HepG2 (cell line): ENCODE measurements around the gene DNAJC8. TPM values are rescaled to one million over a fixed set of nuclear protein-coding genes. Genes with fewer than 3 reads are reported as not detected.

Source experiments
- CHD2 ChIP-seq: IDR thresholded peaks from 2 replicates; pipeline ENCODE4 v1.6.1; 2011; ENCODE audit warnings: low read depth, low read length, improper control_type of control experiment
- ETV5 ChIP-seq: IDR thresholded peaks from 2 replicates; pipeline ENCODE4 v1.6.1; 2018; ENCODE audit warnings: missing biosample characterization, missing genetic modification reagents, inconsistent platforms, borderline replicate concordance
- GATAD1 ChIP-seq: IDR thresholded peaks from 2 replicates; pipeline ENCODE4 v1.6.1; 2016; ENCODE audit warnings: missing genetic modification reagents, missing compliant biosample characterization
- NCOA5 ChIP-seq: sonication (generic); formaldehyde crosslinking; IDR thresholded peaks from 2 replicates; pipeline ENCODE4 v1.4.0; 2020; ENCODE audit warnings: missing genetic modification reagents
- RAD51 ChIP-seq: fragments of 450-650 bp; IDR thresholded peaks from 2 replicates; pipeline ENCODE4 v1.6.1; 2016; ENCODE audit warnings: borderline replicate concordance
- RARG ChIP-seq: sonication (generic); formaldehyde crosslinking; IDR thresholded peaks from 2 replicates; pipeline ENCODE4 v1.4.0; 2020; ENCODE audit warnings: low read depth, mild to moderate bottlenecking, missing genetic modification reagents
- SOX13 ChIP-seq, 3 experiments: fragments of 450-650 bp in 1 of 3; sonication (generic) in 1 of 3; formaldehyde crosslinking in 1 of 3; IDR thresholded peaks in 2 of 3; conservative IDR thresholded peaks in 1 of 3; 2 replicates each; pipeline versions ENCODE4 v1.5.0 to v1.6.1; 2016 to 2020; ENCODE audit warnings: antibody characterized with exemption in 1 of 3, mild to moderate bottlenecking in 1 of 3, missing compliant biosample characterization in 1 of 3, missing genetic modification reagents in 1 of 3, moderate library complexity in 1 of 3
- WIZ ChIP-seq: sonication (generic); formaldehyde crosslinking; IDR thresholded peaks from 2 replicates; pipeline ENCODE4 v1.5.1; 2020; ENCODE audit warnings: mild to moderate bottlenecking, missing genetic modification reagents
- ZNF225 ChIP-seq: sonication (generic); formaldehyde crosslinking; IDR thresholded peaks from 2 replicates; pipeline ENCODE4 v1.4.0; 2020; ENCODE audit warnings: mild to moderate bottlenecking, missing genetic modification reagents
- ZNF749 ChIP-seq: sonication (generic); formaldehyde crosslinking; IDR thresholded peaks from 2 replicates; pipeline ENCODE4 v1.8.0; 2022; ENCODE audit warnings: mild to moderate bottlenecking, missing genetic modification reagents, moderate library complexity, borderline replicate concordance
- polyA plus RNA-seq, 8 experiments: library from polyadenylated mRNA; depleted of rRNA in 3 of 8; stranded (reverse) in 7 of 8; unstranded in 1 of 8; fragments of >200 nt; fragmentation: Illumina TruSeq in 4 of 8; extraction: Trizol in 4 of 8; gene quantifications; 2 replicates each; pipeline versions ENCODE4 v1.2.1 to v1.2.3, GENCODE V29; 2011 to 2016; ENCODE audit warnings: low read depth in 4 of 8, missing spikeins in 1 of 8, mixed read lengths in 1 of 8; ENCODE audit not compliant: insufficient read depth in 1 of 8
- total RNA-seq, 5 experiments: library from RNA; depleted of rRNA; stranded (reverse); fragments of >200 nt; fragmentation: Illumina TruSeq; extraction: Trizol; gene quantifications; 2 replicates each; pipeline ENCODE4 v1.2.3, GENCODE V29; 2016; ENCODE audit warnings: low read depth in 1 of 5
- TF ChIP-seq, protein P1 (sequence below): sonication (generic); formaldehyde crosslinking; IDR thresholded peaks from 2 replicates; pipeline ENCODE4 v1.8.1; 2023; ENCODE audit warnings: mild to moderate bottlenecking, missing genetic modification reagents
- TF ChIP-seq, protein P2 (sequence below): sonication (generic); formaldehyde crosslinking; IDR thresholded peaks from 2 replicates; pipeline ENCODE4 v1.5.1; 2020; ENCODE audit warnings: mild to moderate bottlenecking, missing genetic modification reagents, moderate library complexity
- TF ChIP-seq, protein P3 (sequence below): sonication (generic); formaldehyde crosslinking; IDR thresholded peaks from 2 replicates; pipeline ENCODE4 v1.5.0; 2020; ENCODE audit warnings: mild to moderate bottlenecking, missing genetic modification reagents, moderate library complexity
- TF ChIP-seq, protein P4 (sequence below): sonication (generic); formaldehyde crosslinking; IDR thresholded peaks from 2 replicates; pipeline ENCODE4 v1.4.0; 2020; ENCODE audit warnings: missing genetic modification reagents, borderline replicate concordance
- TF ChIP-seq, protein P5 (sequence below): sonication (generic); formaldehyde crosslinking; IDR thresholded peaks from 2 replicates; pipeline ENCODE4 v1.8.0; 2022; ENCODE audit warnings: missing genetic modification reagents, low read depth, mild to moderate bottlenecking, borderline replicate concordance
- TF ChIP-seq, protein P6 (sequence below): sonication (generic); formaldehyde crosslinking; IDR thresholded peaks from 2 replicates; pipeline ENCODE4 v1.5.0; 2020; ENCODE audit warnings: missing genetic modification reagents

Gene DNAJC8
- total and polyA plus RNA-seq, 2 of the 13 experiments (the other 11 are each of a cell fraction or from before 2014, with no cell fraction given), result 54.5 to 126 TPM

DNA sequence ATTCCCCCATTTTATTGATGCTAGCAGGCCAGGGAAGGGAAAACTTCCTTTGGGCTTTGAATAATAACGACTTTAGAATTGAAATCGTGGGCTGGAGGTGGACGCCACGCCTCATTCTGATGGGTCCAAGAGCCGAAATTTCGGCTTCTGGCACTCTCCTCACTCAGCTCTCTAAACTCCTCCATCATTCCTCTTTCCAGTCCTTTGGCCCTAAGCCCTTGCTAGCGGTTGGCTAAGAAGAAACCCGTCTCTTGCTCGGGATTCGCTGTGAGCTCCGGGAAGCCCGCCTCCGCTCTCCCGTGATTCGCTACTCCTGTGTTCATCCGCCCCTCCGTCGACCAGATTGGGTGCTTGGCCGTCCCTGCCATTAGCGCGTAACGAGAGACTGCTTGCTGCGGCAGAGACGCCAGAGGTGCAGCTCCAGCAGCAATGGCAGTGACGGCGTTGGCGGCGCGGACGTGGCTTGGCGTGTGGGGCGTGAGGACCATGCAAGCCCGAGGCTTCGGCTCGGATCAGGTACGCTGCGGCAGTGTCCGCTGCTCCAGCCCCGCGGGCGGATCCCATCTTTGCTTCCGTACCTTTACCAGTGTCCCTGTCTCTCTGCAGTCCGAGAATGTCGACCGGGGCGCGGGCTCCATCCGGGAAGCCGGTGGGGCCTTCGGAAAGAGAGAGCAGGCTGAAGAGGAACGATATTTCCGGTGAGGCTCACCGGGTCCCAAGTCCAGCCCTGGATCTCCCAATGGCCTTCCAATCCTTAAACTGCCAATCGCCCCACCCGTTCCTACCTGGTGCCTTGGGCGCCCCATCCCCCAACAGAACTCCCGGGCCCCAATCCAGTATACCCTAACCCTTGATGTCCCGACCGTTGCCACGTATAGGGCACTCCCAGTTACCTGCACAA is 3.2 kb upstream of the DNAJC8 start, which contains the start of gene ATP5IF1 (continued):
- TF ChIP-seq SOX13 (IDR thresholded peaks at IDR 0.05) (no peak), SOX13 (CRISPR knock-in tag; conservative IDR thresholded peaks at IDR 0.05 in 1 of 2, IDR thresholded peaks at IDR 0.05 in 1 of 2) (no peak), WIZ (CRISPR knock-in tag) (no peak), CHD2 (peak; percentile 59; the same call in 1 of the 2 replicates), ZNF225 (CRISPR knock-in tag) (peak; percentile 71; the same call in 1 of the 2 replicates), GATAD1 (peak; percentile 84), RAD51 (no peak), NCOA5 (CRISPR knock-in tag) (no peak), RARG (CRISPR knock-in tag) (peak; percentile 50; the same call in 1 of the 2 replicates), ZNF749 (CRISPR knock-in tag) (peak; percentile 90; the same call in 1 of the 2 replicates), ETV5 (CRISPR knock-in tag) (peak; percentile 70)
- TF ChIP-seq, protein P1, sequence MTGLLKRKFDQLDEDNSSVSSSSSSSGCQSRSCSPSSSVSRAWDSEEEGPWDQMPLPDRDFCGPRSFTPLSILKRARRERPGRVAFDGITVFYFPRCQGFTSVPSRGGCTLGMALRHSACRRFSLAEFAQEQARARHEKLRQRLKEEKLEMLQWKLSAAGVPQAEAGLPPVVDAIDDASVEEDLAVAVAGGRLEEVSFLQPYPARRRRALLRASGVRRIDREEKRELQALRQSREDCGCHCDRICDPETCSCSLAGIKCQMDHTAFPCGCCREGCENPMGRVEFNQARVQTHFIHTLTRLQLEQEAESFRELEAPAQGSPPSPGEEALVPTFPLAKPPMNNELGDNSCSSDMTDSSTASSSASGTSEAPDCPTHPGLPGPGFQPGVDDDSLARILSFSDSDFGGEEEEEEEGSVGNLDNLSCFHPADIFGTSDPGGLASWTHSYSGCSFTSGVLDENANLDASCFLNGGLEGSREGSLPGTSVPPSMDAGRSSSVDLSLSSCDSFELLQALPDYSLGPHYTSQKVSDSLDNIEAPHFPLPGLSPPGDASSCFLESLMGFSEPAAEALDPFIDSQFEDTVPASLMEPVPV (CRISPR knock-in tag), result peak; percentile 81; the same call in 1 of the 2 replicates
- TF ChIP-seq, protein P2, sequence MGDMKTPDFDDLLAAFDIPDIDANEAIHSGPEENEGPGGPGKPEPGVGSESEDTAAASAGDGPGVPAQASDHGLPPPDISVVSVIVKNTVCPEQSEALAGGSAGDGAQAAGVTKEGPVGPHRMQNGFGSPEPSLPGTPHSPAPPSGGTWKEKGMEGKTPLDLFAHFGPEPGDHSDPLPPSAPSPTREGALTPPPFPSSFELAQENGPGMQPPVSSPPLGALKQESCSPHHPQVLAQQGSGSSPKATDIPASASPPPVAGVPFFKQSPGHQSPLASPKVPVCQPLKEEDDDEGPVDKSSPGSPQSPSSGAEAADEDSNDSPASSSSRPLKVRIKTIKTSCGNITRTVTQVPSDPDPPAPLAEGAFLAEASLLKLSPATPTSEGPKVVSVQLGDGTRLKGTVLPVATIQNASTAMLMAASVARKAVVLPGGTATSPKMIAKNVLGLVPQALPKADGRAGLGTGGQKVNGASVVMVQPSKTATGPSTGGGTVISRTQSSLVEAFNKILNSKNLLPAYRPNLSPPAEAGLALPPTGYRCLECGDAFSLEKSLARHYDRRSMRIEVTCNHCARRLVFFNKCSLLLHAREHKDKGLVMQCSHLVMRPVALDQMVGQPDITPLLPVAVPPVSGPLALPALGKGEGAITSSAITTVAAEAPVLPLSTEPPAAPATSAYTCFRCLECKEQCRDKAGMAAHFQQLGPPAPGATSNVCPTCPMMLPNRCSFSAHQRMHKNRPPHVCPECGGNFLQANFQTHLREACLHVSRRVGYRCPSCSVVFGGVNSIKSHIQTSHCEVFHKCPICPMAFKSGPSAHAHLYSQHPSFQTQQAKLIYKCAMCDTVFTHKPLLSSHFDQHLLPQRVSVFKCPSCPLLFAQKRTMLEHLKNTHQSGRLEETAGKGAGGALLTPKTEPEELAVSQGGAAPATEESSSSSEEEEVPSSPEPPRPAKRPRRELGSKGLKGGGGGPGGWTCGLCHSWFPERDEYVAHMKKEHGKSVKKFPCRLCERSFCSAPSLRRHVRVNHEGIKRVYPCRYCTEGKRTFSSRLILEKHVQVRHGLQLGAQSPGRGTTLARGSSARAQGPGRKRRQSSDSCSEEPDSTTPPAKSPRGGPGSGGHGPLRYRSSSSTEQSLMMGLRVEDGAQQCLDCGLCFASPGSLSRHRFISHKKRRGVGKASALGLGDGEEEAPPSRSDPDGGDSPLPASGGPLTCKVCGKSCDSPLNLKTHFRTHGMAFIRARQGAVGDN, result peak; percentile 89
- TF ChIP-seq, protein P3, sequence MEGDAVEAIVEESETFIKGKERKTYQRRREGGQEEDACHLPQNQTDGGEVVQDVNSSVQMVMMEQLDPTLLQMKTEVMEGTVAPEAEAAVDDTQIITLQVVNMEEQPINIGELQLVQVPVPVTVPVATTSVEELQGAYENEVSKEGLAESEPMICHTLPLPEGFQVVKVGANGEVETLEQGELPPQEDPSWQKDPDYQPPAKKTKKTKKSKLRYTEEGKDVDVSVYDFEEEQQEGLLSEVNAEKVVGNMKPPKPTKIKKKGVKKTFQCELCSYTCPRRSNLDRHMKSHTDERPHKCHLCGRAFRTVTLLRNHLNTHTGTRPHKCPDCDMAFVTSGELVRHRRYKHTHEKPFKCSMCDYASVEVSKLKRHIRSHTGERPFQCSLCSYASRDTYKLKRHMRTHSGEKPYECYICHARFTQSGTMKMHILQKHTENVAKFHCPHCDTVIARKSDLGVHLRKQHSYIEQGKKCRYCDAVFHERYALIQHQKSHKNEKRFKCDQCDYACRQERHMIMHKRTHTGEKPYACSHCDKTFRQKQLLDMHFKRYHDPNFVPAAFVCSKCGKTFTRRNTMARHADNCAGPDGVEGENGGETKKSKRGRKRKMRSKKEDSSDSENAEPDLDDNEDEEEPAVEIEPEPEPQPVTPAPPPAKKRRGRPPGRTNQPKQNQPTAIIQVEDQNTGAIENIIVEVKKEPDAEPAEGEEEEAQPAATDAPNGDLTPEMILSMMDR (CRISPR knock-in tag), result no peak; the same call in 1 of the 2 replicates
- TF ChIP-seq, protein P4, sequence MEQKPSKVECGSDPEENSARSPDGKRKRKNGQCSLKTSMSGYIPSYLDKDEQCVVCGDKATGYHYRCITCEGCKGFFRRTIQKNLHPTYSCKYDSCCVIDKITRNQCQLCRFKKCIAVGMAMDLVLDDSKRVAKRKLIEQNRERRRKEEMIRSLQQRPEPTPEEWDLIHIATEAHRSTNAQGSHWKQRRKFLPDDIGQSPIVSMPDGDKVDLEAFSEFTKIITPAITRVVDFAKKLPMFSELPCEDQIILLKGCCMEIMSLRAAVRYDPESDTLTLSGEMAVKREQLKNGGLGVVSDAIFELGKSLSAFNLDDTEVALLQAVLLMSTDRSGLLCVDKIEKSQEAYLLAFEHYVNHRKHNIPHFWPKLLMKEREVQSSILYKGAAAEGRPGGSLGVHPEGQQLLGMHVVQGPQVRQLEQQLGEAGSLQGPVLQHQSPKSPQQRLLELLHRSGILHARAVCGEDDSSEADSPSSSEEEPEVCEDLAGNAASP, result peak; percentile 48
- TF ChIP-seq, protein P5, sequence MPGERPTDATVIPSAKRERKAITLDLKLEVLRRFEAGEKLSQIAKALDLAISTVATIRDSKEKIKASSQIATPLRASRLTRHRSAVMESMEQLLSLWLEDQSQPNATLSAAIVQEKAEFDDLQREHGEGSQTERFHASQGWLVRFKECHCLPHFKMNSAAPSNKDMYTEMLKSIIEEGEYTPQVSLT (CRISPR knock-in tag), result no peak
- TF ChIP-seq, protein P6, sequence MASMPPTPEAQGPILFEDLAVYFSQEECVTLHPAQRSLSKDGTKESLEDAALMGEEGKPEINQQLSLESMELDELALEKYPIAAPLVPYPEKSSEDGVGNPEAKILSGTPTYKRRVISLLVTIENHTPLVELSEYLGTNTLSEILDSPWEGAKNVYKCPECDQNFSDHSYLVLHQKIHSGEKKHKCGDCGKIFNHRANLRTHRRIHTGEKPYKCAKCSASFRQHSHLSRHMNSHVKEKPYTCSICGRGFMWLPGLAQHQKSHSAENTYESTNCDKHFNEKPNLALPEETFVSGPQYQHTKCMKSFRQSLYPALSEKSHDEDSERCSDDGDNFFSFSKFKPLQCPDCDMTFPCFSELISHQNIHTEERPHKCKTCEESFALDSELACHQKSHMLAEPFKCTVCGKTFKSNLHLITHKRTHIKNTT (CRISPR knock-in tag), result no peak
